ENCODE measurements around the gene CD27.

- TF ChIP-seq CTCF (conservative IDR thresholded peaks at IDR 0.05 in 1 of 2, IDR thresholded peaks at IDR 0.05 in 1 of 2; ENCODE audit: low read depth in 1 of 2, low read length in 2 of 2) (no peak), EZH2 (IDR thresholded peaks at IDR 0.05; ENCODE audit: low read length, missing control alignments) (no peak)
These were observed 19.1 kb downstream of the CD27 start for GRCh38 chr12:6463858-6464257.
